Measurements from ENCODE around the gene RPN1. TPM values are rescaled to one million over a fixed set of nuclear protein-coding genes. Genes with fewer than 3 reads are reported as not detected.

Gene RPN1
- polyA plus RNA-seq, 4 donors, result 43.2 to 270 (median 140) TPM

- H3K9me3 ChIP-seq (ENCODE audit: control insufficient read depth in 2 of 2, insufficient read depth in 1 of 2, low read depth in 1 of 2, low read length in 1 of 2), result no peaks in the 10 kb centered on the region
- H3K36me3 ChIP-seq (ENCODE audit: control insufficient read depth in 3 of 3, insufficient read depth in 2 of 3, low read depth in 1 of 3, low read length in 3 of 3), result peaks cover 21 to 57% (median 23%) of the 10 kb centered on the region in 3 donors
- no peak for DNase-seq
- FAIRE-seq, result no peak
- peaks cover 0 to 15% (median 3%) of the 10 kb centered on the region in 3 donors for H3K4me1 ChIP-seq (ENCODE audit: control insufficient read depth in 3 of 3, insufficient read depth in 2 of 3, low read depth in 1 of 3, low read length in 2 of 3)
- no peak overlapping the region for H3K27ac ChIP-seq (ENCODE audit: low read depth in 1 of 3, low read length in 2 of 3)
- H3K27me3 ChIP-seq (ENCODE audit: control insufficient read depth in 3 of 3, insufficient read depth in 3 of 3, low read length in 3 of 3), result no peaks in the 10 kb centered on the region
- H3K4me3 ChIP-seq (ENCODE audit: low read depth in 1 of 3, low read length in 3 of 3), result no peak overlapping the region
- 84 to 89% (median 86%) methylated on average over 9 of the region's 9 CpGs for WGBS, 3 donors
These were observed 30.3 kb downstream of the RPN1 start for GRCh38 chr3:128620268-128620691.

DNA sequence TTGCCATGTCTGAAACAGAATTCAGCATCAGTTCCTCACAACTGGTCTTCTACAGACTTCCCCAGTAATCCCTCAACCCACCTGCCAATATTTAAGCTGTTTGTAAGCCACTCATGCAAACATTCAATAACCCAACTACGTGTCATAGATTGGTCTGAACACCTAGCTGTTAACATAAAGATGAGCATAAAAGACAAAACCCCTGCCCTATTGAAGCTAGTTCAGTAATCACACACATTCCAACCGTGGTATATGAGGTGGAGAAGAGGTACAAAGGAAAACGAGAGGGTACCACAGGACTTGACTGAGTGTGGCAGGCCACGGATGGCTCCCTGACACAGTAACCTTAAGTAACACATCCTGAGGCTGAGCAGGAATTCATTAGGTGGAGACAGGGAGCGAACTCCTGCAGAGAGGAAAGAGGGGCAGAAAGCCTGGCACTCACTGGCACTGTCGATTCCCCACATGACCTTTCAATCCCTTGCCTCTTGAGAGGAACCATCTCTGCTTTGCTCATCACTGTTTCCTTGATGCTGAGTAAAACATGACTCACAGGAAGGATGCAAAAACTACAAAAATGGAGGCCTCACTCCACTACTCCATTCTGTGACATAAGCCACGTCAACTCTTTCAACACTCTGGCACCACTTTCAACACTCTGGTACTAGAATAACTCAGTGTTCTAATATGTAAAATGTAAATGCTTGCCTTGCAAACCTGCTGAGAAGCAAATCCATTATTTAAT, 31.3 kb downstream of the RPN1 start:
- Histone ChIP-seq H3K27ac (ENCODE audit: low read depth in 1 of 3, low read length in 2 of 3) (peak overlapping the region in 1 of 3 donors; percentile 14), H3K4me1 (ENCODE audit: control insufficient read depth in 3 of 3, insufficient read depth in 2 of 3, low read depth in 1 of 3, low read length in 2 of 3) (peaks cover 0 to 15% (median 3%) of the 10 kb centered on the region in 3 donors), H3K36me3 (ENCODE audit: control insufficient read depth in 3 of 3, insufficient read depth in 2 of 3, low read depth in 1 of 3, low read length in 3 of 3) (peaks cover 15 to 48% (median 19%) of the 10 kb centered on the region in 3 donors), H3K4me3 (ENCODE audit: low read depth in 1 of 3, low read length in 3 of 3) (no peak overlapping the region), H3K27me3 (ENCODE audit: control insufficient read depth in 3 of 3, insufficient read depth in 3 of 3, low read length in 3 of 3) (no peaks in the 10 kb centered on the region), H3K9me3 (ENCODE audit: control insufficient read depth in 2 of 2, insufficient read depth in 1 of 2, low read depth in 1 of 2, low read length in 1 of 2) (no peaks in the 10 kb centered on the region)
- DNase-seq, result no peak
- FAIRE-seq, result no peak
- 66 to 76% (median 74%) methylated on average over 7 of the region's 7 CpGs for WGBS, 3 donors

- Histone ChIP-seq H3K9me3 (ENCODE audit: control insufficient read depth in 2 of 2, insufficient read depth in 1 of 2, low read depth in 1 of 2, low read length in 1 of 2) (no peaks in the 10 kb centered on the region), H3K27ac (ENCODE audit: low read depth in 1 of 3, low read length in 2 of 3) (peak overlapping the region; percentile 39 to 87 (median 84)), H3K4me1 (ENCODE audit: control insufficient read depth in 3 of 3, insufficient read depth in 2 of 3, low read depth in 1 of 3, low read length in 2 of 3) (peaks cover 0 to 15% (median 3%) of the 10 kb centered on the region in 3 donors), H3K36me3 (ENCODE audit: control insufficient read depth in 3 of 3, insufficient read depth in 2 of 3, low read depth in 1 of 3, low read length in 3 of 3) (peaks cover 11 to 40% (median 17%) of the 10 kb centered on the region in 3 donors), H3K27me3 (ENCODE audit: control insufficient read depth in 3 of 3, insufficient read depth in 3 of 3, low read length in 3 of 3) (no peaks in the 10 kb centered on the region), H3K4me3 (ENCODE audit: low read depth in 1 of 3, low read length in 3 of 3) (peak overlapping the region; percentile 56 to 94 (median 71))
- FAIRE-seq, result no peak
- no peak for DNase-seq
- WGBS, 3 donors, result 27 to 43% (median 37%) methylated on average over 5 of the region's 5 CpGs
These were observed 32.3 kb downstream of the RPN1 start for GRCh38 chr3:128618398-128618726.

- FAIRE-seq (no peak), DNase-seq (peak; percentile 97 to 99)
- 0 to 1% (median 0%) methylated on average over 52 to 61 of the region's 61 CpGs for WGBS, 3 donors
- peaks cover 11 to 35% (median 17%) of the 10 kb centered on the region in 3 donors for H3K36me3 ChIP-seq (ENCODE audit: control insufficient read depth in 3 of 3, insufficient read depth in 2 of 3, low read depth in 1 of 3, low read length in 3 of 3)
- H3K27ac ChIP-seq (ENCODE audit: low read depth in 1 of 3, low read length in 2 of 3), result peak overlapping the region; percentile 65 to 87 (median 84)
- H3K27me3 ChIP-seq (ENCODE audit: control insufficient read depth in 3 of 3, insufficient read depth in 3 of 3, low read length in 3 of 3), result no peaks in the 10 kb centered on the region
- peak overlapping the region; percentile 56 to 94 (median 71) for H3K4me3 ChIP-seq (ENCODE audit: low read depth in 1 of 3, low read length in 3 of 3)
- H3K4me1 ChIP-seq (ENCODE audit: control insufficient read depth in 3 of 3, insufficient read depth in 2 of 3, low read depth in 1 of 3, low read length in 2 of 3), result peaks cover 0 to 15% (median 3%) of the 10 kb centered on the region in 3 donors
- H3K9me3 ChIP-seq (ENCODE audit: control insufficient read depth in 2 of 2, insufficient read depth in 1 of 2, low read depth in 1 of 2, low read length in 1 of 2), result no peaks in the 10 kb centered on the region
These were observed 32.8 kb downstream of the RPN1 start for GRCh38 chr3:128617557-128618397.

DNA sequence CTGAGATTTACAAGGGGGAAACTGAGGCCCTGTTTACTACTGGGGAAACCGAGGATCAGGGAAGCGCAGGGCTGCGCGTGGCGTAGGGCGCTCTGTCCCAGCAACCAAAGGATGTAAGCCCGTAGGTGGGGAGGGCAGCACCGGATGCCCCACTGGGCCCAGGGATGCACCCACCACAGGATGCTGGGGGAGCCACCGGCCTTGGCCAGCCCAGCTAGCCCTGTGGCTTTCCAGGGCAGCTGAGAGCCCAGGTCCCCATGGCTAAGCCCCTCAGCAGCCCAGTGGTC, 33.4 kb downstream of the RPN1 start:
- DNase-seq (no peak), FAIRE-seq (no peak)
- peaks cover 11 to 32% (median 15%) of the 10 kb centered on the region in 3 donors for H3K36me3 ChIP-seq (ENCODE audit: control insufficient read depth in 3 of 3, insufficient read depth in 2 of 3, low read depth in 1 of 3, low read length in 3 of 3)
- peaks cover 0 to 15% (median 3%) of the 10 kb centered on the region in 3 donors for H3K4me1 ChIP-seq (ENCODE audit: control insufficient read depth in 3 of 3, insufficient read depth in 2 of 3, low read depth in 1 of 3, low read length in 2 of 3)
- no peaks in the 10 kb centered on the region for H3K27me3 ChIP-seq (ENCODE audit: control insufficient read depth in 3 of 3, insufficient read depth in 3 of 3, low read length in 3 of 3)
- 49 to 69% (median 54%) methylated on average over 8 to 9 of the region's 9 CpGs for WGBS, 3 donors
- no peaks in the 10 kb centered on the region for H3K9me3 ChIP-seq (ENCODE audit: control insufficient read depth in 2 of 2, insufficient read depth in 1 of 2, low read depth in 1 of 2, low read length in 1 of 2)
- H3K27ac ChIP-seq (ENCODE audit: low read depth in 1 of 3, low read length in 2 of 3), result peak overlapping the region; percentile 65 to 84 (median 65)
- peak overlapping the region in 2 of 3 donors; percentile 44 to 94 for H3K4me3 ChIP-seq (ENCODE audit: low read depth in 1 of 3, low read length in 3 of 3)

DNA sequence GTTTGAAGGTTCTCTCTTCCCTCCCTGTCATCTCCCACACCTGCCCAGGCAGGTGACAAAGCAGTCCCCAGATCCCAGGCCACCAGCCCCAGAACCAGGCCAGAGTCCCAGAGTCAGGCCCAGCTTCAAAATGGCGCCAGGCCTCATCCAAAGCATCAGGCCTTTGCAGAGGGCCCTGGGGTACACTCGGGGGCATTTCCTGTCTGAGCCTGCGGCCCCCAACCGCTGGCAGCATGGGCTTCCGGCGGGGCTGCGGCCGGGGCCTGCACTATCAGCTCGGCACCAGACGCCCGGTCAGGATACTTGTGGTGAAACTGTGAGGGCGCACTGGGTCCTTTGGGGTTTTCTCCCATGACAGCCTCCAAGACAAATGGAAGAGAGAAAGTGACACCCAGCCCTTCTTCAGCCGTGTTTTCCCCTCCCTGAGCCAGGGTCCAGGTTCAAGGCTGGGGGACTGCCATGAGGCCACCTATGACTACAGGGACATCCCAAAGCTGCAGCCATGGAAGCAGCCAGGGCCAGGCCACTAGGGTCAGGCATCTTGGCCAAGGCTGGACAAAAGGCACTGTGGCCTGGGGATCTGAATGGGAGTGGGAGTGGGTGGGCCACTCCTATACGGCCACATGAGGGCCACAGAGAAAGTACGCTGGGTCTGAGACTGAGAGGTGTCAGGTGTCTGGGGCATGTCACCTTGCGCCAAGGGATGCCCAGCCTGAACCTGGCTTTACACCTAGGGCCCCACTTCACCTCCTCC, 33.9 kb downstream of the RPN1 start:
- H3K4me1 ChIP-seq (ENCODE audit: control insufficient read depth in 3 of 3, insufficient read depth in 2 of 3, low read depth in 1 of 3, low read length in 2 of 3), result peaks cover 0 to 15% (median 3%) of the 10 kb centered on the region in 3 donors
- WGBS, 3 donors, result 88 to 93% (median 92%) methylated on average over 16 of the region's 16 CpGs
- no peak overlapping the region for H3K4me3 ChIP-seq (ENCODE audit: low read depth in 1 of 3, low read length in 3 of 3)
- FAIRE-seq, result no peak
- no peak for DNase-seq
- peaks cover 10 to 27% (median 11%) of the 10 kb centered on the region in 3 donors for H3K36me3 ChIP-seq (ENCODE audit: control insufficient read depth in 3 of 3, insufficient read depth in 2 of 3, low read depth in 1 of 3, low read length in 3 of 3)
- no peaks in the 10 kb centered on the region for H3K9me3 ChIP-seq (ENCODE audit: control insufficient read depth in 2 of 2, insufficient read depth in 1 of 2, low read depth in 1 of 2, low read length in 1 of 2)
- H3K27me3 ChIP-seq (ENCODE audit: control insufficient read depth in 3 of 3, insufficient read depth in 3 of 3, low read length in 3 of 3), result no peaks in the 10 kb centered on the region
- H3K27ac ChIP-seq (ENCODE audit: low read depth in 1 of 3, low read length in 2 of 3), result peak overlapping the region in 2 of 3 donors; percentile 65 to 84

GRCh38 chr3:128614076-128614475, 36.5 kb downstream of the RPN1 start:
- peaks cover 0 to 6% (median 0%) of the 10 kb centered on the region in 3 donors for H3K36me3 ChIP-seq (ENCODE audit: control insufficient read depth in 3 of 3, insufficient read depth in 2 of 3, low read depth in 1 of 3, low read length in 3 of 3)
- no peak for FAIRE-seq
- H3K27ac ChIP-seq (ENCODE audit: low read depth in 1 of 3, low read length in 2 of 3), result no peak overlapping the region
- 97 to 100% (median 100%) methylated on average over 1 of the region's 1 CpG for WGBS, 3 donors
- H3K9me3 ChIP-seq (ENCODE audit: control insufficient read depth in 2 of 2, insufficient read depth in 1 of 2, low read depth in 1 of 2, low read length in 1 of 2), result no peaks in the 10 kb centered on the region
- no peaks in the 10 kb centered on the region for H3K27me3 ChIP-seq (ENCODE audit: control insufficient read depth in 3 of 3, insufficient read depth in 3 of 3, low read length in 3 of 3)
- H3K4me1 ChIP-seq (ENCODE audit: control insufficient read depth in 3 of 3, insufficient read depth in 2 of 3, low read depth in 1 of 3, low read length in 2 of 3), result peaks cover 0 to 10% (median 3%) of the 10 kb centered on the region in 3 donors
- DNase-seq, result no peak
- no peak overlapping the region for H3K4me3 ChIP-seq (ENCODE audit: low read depth in 1 of 3, low read length in 3 of 3)

Data from small intestine (tissue), 7 donors.